NCI-H187 treated with DMSO at 0.1 percent for 48 hours (cell line): Measurements from ENCODE around the gene TGFA.

ENCODE experiments used
- DNase-seq: peaks from one replicate; lab custom pipeline; 2025; lab: John Stamatoyannopoulos, UW

TGFA gene

GRCh38 chr2:70463581-70463980, 90.0 kb downstream of the TGFA start:
- DNase-seq = no peak

- DNase-seq = no peak
Observed at GRCh38 chr2:70461981-70462876, 91.4 kb downstream of the TGFA start.

- no peak for DNase-seq
Observed at GRCh38 chr2:70461414-70461813, 92.2 kb downstream of the TGFA start.

- DNase-seq = no peak
Observed at GRCh38 chr2:70460333-70460732, 93.3 kb downstream of the TGFA start.

- DNase-seq = no peak
Observed at GRCh38 chr2:70458661-70459060, 95.0 kb downstream of the TGFA start.

GRCh38 chr2:70456585-70457495, 96.8 kb downstream of the TGFA start:
- no peak for DNase-seq

GRCh38 chr2:70454936-70455544, 98.6 kb downstream of the TGFA start:
- DNase-seq = no peak

- no peak for DNase-seq
Observed at GRCh38 chr2:70450641-70451250, 102.9 kb downstream of the TGFA start.

GRCh38 chr2:70448041-70448440, 105.6 kb downstream of the TGFA start:
- DNase-seq = no peak

GRCh38 chr2:70443726-70444125, 109.9 kb downstream of the TGFA start:
- no peak for DNase-seq

- no peak for DNase-seq
Observed at GRCh38 chr2:70443078-70443465, 110.6 kb downstream of the TGFA start.

GRCh38 chr2:70442301-70443077, 111.1 kb downstream of the TGFA start:
- no peak for DNase-seq

GRCh38 chr2:70440621-70441020, 113.0 kb downstream of the TGFA start:
- DNase-seq = no peak

GRCh38 chr2:70435138-70435537, 118.5 kb downstream of the TGFA start:
- DNase-seq = no peak

GRCh38 chr2:70433315-70433714, 120.3 kb downstream of the TGFA start:
- DNase-seq = no peak

GRCh38 chr2:70431716-70432347, 121.8 kb downstream of the TGFA start:
- no peak for DNase-seq

GRCh38 chr2:70426341-70426740, 127.3 kb downstream of the TGFA start:
- DNase-seq = no peak

- DNase-seq = no peak
Observed at GRCh38 chr2:70425682-70426301, 127.8 kb downstream of the TGFA start.

- no peak for DNase-seq
Observed at GRCh38 chr2:70420740-70421139, 132.9 kb downstream of the TGFA start.

- peak; percentile 95 for DNase-seq
Observed at GRCh38 chr2:70420143-70420542, 133.5 kb downstream of the TGFA start.
